OCI-LY1 (cell line): ENCODE measurements around the gene MBD3L2.
"Not testable (repeated sequence)": the region's sequence is repeated elsewhere in the genome, so short reads cannot be mapped to it uniquely, and the experiment has no call there.

ENCODE experiments used
- H2AFZ ChIP-seq: fragments of 200-600 bp; sonication (generic), shearing (Covaris generic); 2 replicates; pipeline ENCODE4 v1.6.0; 2014; ENCODE audit warnings: antibody characterized with exemption, mild to moderate bottlenecking, low read length
- H3F3A ChIP-seq: fragments of 200-600 bp; sonication (generic), shearing (Covaris generic); 2 replicates; pipeline ENCODE4 v1.6.0; 2014; ENCODE audit warnings: mild to moderate bottlenecking, antibody characterized with exemption, low read length, moderate library complexity; ENCODE audit not compliant: insufficient read depth
- H3K27ac ChIP-seq: fragments of 200-600 bp; sonication (generic); 2 replicates; pipeline ENCODE4 v1.5.1; 2014; ENCODE audit warnings: low read length, mixed run types, mild to moderate bottlenecking, low read depth; ENCODE audit not compliant: poor library complexity, severe bottlenecking
- H3K27me3 ChIP-seq: fragments of 200-600 bp; sonication (generic); 2 replicates; pipeline ENCODE4 v1.6.0; 2014; ENCODE audit warnings: antibody characterized with exemption, mild to moderate bottlenecking, low read length, moderate library complexity; ENCODE audit not compliant: insufficient read depth
- H3K36me3 ChIP-seq: fragments of 200-600 bp; sonication (generic); 2 replicates; pipeline ENCODE4 v1.6.1; 2014; ENCODE audit warnings: mild to moderate bottlenecking, antibody characterized with exemption, low read length, moderate library complexity, mixed read lengths; ENCODE audit not compliant: insufficient read depth
- H3K4me1 ChIP-seq: fragments of 200-600 bp; sonication (generic); 2 replicates; pipeline ENCODE4 v1.5.1; 2014; ENCODE audit warnings: mild to moderate bottlenecking, low read length, moderate library complexity; ENCODE audit not compliant: insufficient read depth, severe bottlenecking
- H3K4me2 ChIP-seq: fragments of 200-600 bp; sonication (generic), shearing (Covaris generic); 2 replicates; pipeline ENCODE4 v1.6.1; 2014; ENCODE audit warnings: low read length
- H3K4me3 ChIP-seq: fragments of 200-600 bp; sonication (generic); 2 replicates; pipeline ENCODE4 v1.5.1; 2014; ENCODE audit warnings: low read length, low read depth, mild to moderate bottlenecking, mixed read lengths; ENCODE audit not compliant: poor library complexity, severe bottlenecking
- H3K79me2 ChIP-seq: fragments of 200-600 bp; shearing (Covaris generic); 2 replicates; pipeline ENCODE4 v1.6.1; 2016; ENCODE audit warnings: mixed run types, low read length, mixed read lengths; ENCODE audit not compliant: insufficient read depth
- H3K9ac ChIP-seq: fragments of 200-600 bp; sonication (generic), shearing (Covaris generic); 2 replicates; pipeline ENCODE4 v1.6.1; 2014; ENCODE audit warnings: mild to moderate bottlenecking, low read length, mixed read lengths
- H3K9me2 ChIP-seq: fragments of 200-600 bp; sonication (generic), shearing (Covaris generic); 2 replicates; pipeline ENCODE4 v1.6.1; 2014; ENCODE audit warnings: low read depth, mild to moderate bottlenecking, low read length, mixed read lengths
- H3K9me3 ChIP-seq: fragments of 200-600 bp; shearing (Covaris generic); 2 replicates; pipeline ENCODE4 v1.6.1; 2014; ENCODE audit warnings: low read length, mixed read lengths
- H4K20me1 ChIP-seq: fragments of 200-600 bp; sonication (generic), shearing (Covaris generic); 2 replicates; pipeline ENCODE4 v1.6.0; 2016; ENCODE audit warnings: mild to moderate bottlenecking, low read length; ENCODE audit not compliant: insufficient read depth
- EZH2 ChIP-seq: fragments of 200-600 bp; sonication (generic), shearing (Covaris generic); IDR thresholded peaks from 2 replicates; pipeline ENCODE4 v1.8.0; 2017; ENCODE audit warnings: borderline replicate concordance, mixed run types, mild to moderate bottlenecking, antibody characterized with exemption, low read length, moderate library complexity, mixed read lengths
- TF ChIP-seq, protein P1 (sequence below): fragments of 200-600 bp; sonication (generic), shearing (Covaris generic); IDR thresholded peaks from 2 replicates; pipeline ENCODE4 v1.5.1; 2017; ENCODE audit warnings: mild to moderate bottlenecking, antibody characterized with exemption, low read length, moderate library complexity, mixed read lengths

MBD3L2 gene

DNA sequence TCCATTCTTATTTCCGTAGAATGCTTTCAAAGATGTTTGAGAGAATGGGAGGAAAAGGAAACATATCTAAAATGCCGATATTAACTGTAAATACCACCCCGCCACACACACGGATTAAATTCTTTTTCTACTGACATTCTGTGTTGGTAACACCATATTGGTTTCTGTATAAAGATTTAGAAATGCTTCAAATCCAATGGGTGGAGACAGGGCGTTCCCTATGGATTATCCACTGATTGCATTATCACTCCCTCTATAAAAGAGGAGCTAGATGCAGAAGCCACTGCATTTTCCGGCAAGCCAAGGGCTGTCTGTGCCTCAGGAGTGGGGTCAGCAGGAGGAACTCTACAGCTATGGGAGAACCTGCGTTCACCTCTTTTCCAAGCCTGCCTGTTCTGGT, at the start of gene MBD3L2:
Gene MBD3L2, plus strand, starts transcription at position 301 of the 400 bp plus-strand sequence. Its CDS starts 53 bp downstream, at position 354.
- not testable (repeated sequence) for H3K9ac ChIP-seq, H3K9me2 ChIP-seq, H3K27ac ChIP-seq, H2AFZ ChIP-seq, H3K4me1 ChIP-seq, H3K9me3 ChIP-seq, H3K79me2 ChIP-seq, H3K36me3 ChIP-seq, H3K27me3 ChIP-seq, H4K20me1 ChIP-seq, H3K4me2 ChIP-seq, H3F3A ChIP-seq, H3K4me3 ChIP-seq

GRCh38 chr19:6999933-7000332, 49.2 kb upstream of the MBD3L2 start:
- Histone ChIP-seq H3K4me1 (no peaks in the 10 kb centered on the region), H4K20me1 (no peaks in the 10 kb centered on the region), H3K9me2 (no peaks in the 10 kb centered on the region), H3K4me3 (no peak overlapping the region), H3K9me3 (no peaks in the 10 kb centered on the region), H2AFZ (no peak overlapping the region), H3K27me3 (no peaks in the 10 kb centered on the region; the same call in 1 of the 2 replicates), H3F3A (no peaks in the 10 kb centered on the region), H3K27ac (no peak overlapping the region), H3K4me2 (no peak overlapping the region), H3K36me3 (no peaks in the 10 kb centered on the region), H3K9ac (no peak overlapping the region), H3K79me2 (no peaks in the 10 kb centered on the region)
- TF ChIP-seq, protein P1, sequence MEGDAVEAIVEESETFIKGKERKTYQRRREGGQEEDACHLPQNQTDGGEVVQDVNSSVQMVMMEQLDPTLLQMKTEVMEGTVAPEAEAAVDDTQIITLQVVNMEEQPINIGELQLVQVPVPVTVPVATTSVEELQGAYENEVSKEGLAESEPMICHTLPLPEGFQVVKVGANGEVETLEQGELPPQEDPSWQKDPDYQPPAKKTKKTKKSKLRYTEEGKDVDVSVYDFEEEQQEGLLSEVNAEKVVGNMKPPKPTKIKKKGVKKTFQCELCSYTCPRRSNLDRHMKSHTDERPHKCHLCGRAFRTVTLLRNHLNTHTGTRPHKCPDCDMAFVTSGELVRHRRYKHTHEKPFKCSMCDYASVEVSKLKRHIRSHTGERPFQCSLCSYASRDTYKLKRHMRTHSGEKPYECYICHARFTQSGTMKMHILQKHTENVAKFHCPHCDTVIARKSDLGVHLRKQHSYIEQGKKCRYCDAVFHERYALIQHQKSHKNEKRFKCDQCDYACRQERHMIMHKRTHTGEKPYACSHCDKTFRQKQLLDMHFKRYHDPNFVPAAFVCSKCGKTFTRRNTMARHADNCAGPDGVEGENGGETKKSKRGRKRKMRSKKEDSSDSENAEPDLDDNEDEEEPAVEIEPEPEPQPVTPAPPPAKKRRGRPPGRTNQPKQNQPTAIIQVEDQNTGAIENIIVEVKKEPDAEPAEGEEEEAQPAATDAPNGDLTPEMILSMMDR = no peak
- TF ChIP-seq EZH2 = no peak

DNA sequence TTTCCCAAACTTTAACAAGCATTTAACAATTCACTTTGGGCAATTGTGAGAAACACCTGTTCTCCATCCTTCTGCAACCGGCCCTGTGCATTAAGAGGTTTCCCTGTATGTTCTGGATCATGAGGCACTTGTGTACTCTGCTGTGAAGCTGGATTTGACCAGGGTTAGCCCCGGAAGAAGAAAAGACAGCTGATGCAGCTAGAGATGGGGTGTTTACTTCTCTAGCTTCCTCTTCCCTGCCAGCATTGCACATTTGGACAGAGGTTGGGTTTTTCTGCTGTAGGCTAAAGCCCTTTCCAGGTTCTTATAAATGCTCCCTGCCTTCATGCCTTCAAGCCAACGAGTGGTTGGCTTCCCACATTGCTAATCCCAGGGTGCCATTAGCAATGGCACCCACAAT, 48.8 kb upstream of the MBD3L2 start:
- no peaks in the 10 kb centered on the region for H3K9me2 ChIP-seq
- no peaks in the 10 kb centered on the region for H3K36me3 ChIP-seq
- no peak overlapping the region for H3K4me2 ChIP-seq
- no peak overlapping the region for H3K27ac ChIP-seq
- no peak overlapping the region for H2AFZ ChIP-seq
- H3F3A ChIP-seq = no peaks in the 10 kb centered on the region
- H3K9me3 ChIP-seq = no peaks in the 10 kb centered on the region
- no peaks in the 10 kb centered on the region; the same call in 1 of the 2 replicates for H3K27me3 ChIP-seq
- no peak overlapping the region for H3K4me3 ChIP-seq
- H4K20me1 ChIP-seq = no peaks in the 10 kb centered on the region
- TF ChIP-seq, protein P1 = no peak
- no peak for TF ChIP-seq EZH2
- H3K9ac ChIP-seq = no peak overlapping the region
- no peaks in the 10 kb centered on the region for H3K79me2 ChIP-seq
- H3K4me1 ChIP-seq = no peaks in the 10 kb centered on the region

DNA sequence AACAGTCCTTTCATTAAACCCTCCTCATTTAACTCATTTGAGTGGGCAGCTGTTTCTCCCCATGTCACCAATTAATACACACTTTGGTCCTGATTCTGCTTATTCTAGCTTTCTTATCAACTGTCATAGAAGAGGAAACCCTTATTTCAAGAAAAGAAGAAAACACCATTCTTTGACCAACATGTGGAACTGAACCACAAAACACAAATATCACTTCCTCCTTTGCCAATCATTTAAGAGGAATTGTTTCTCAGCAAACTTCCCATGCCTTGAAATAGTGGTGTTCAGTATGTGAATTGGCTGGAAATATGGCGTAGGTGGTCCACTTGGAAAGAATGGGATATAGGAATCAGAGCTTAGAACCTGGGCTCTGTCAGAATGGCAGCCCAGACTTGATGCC, 48.3 kb upstream of the MBD3L2 start:
- Histone ChIP-seq H3K79me2 (no peaks in the 10 kb centered on the region), H3F3A (no peaks in the 10 kb centered on the region), H3K27me3 (no peaks in the 10 kb centered on the region; the same call in 1 of the 2 replicates), H4K20me1 (no peaks in the 10 kb centered on the region), H3K9me2 (no peaks in the 10 kb centered on the region), H3K4me1 (no peaks in the 10 kb centered on the region), H2AFZ (no peak overlapping the region), H3K9ac (no peak overlapping the region), H3K4me3 (no peak overlapping the region), H3K4me2 (no peak overlapping the region), H3K9me3 (no peaks in the 10 kb centered on the region), H3K27ac (no peak overlapping the region), H3K36me3 (no peaks in the 10 kb centered on the region)
- no peak for TF ChIP-seq EZH2
- TF ChIP-seq, protein P1 = no peak
